ENCODE data around the gene CSRNP2. TPM values are rescaled to one million over a fixed set of nuclear protein-coding genes. Genes with fewer than 3 reads are reported as not detected.

The CSRNP2 gene
- total and polyA plus RNA-seq, 2 donors (not counting 1 experiment from before 2014, with no cell fraction given) = 19.8 to 21.4 TPM

DNA sequence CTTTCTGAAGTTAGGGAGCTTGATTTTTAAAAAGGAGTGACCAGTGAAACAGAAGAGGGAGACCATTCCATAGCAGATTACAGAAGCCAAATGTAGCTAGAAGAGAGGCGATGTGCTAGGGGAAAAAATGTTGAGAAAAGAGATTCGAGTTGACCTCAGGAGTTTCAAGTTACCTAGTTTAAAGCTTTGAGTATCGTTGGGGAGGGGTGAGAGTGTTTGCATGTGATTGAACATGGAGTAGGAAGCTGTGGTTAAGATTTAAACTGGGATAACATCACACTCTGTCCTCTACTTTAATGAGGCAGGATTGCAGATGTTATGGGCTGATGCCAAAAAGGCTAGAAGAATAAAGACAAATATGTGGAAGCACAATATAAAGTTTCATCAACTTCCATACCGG, 31.6 kb downstream of the CSRNP2 start:
- no peaks in the 10 kb centered on the region for H3K27me3 ChIP-seq (ENCODE audit: control insufficient read depth, insufficient read depth, low read length)
- no peak for DNase-seq (ENCODE audit: low read depth in 2 of 2)
- no peaks in the 10 kb centered on the region for H4K20me1 ChIP-seq (ENCODE audit: control insufficient read depth, extremely low read depth, insufficient read depth, low read length)

DNA sequence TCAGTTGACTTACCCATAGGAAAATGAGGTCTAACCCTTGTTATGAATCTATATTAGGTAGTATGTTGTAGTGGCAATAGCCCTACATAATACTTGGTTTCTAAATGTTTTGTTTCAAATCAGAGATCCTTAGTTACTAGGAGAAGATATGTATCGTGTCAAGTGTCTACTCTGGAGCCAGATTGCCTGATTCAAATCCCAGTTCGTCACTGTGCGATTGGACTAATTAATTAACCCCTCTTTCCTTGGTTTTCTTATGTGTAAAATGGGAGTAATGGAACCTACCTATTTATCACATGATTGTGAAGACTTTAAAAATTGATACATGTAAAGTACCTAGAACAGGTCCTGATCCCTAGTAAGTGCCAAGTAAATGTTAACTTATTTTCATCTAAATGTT, 33.9 kb downstream of the CSRNP2 start:
- Histone ChIP-seq H3K4me1 (ENCODE audit: control insufficient read depth, extremely low read depth, insufficient read depth, low read length) (peaks cover 5% of the 10 kb centered on the region), H2AFZ (ENCODE audit: low read length) (no peak overlapping the region), H3K9me3 (ENCODE audit: control insufficient read depth, insufficient read depth, low read depth, low read length) (no peaks in the 10 kb centered on the region), H3K79me2 (ENCODE audit: control insufficient read depth, insufficient read depth, low read length) (peaks cover 17% of the 10 kb centered on the region), H3K27me3 (ENCODE audit: control insufficient read depth, insufficient read depth, low read length) (no peaks in the 10 kb centered on the region), H3K36me3 (ENCODE audit: control insufficient read depth, insufficient read depth, low read length) (peaks cover 3% of the 10 kb centered on the region), H3K9ac (ENCODE audit: insufficient read depth, low read length) (no peak overlapping the region), H4K20me1 (ENCODE audit: control insufficient read depth, extremely low read depth, insufficient read depth, low read length) (no peaks in the 10 kb centered on the region), H3K4me3 (replicated peaks in 1 of 4; ENCODE audit: control extremely low read depth in 1 of 4, insufficient read depth in 1 of 4, low read depth in 3 of 4, low read length in 4 of 4) (peak overlapping the region; percentile 86 to 99 (median 92)), H3K27ac (ENCODE audit: insufficient read depth, low read length) (no peak overlapping the region), H3K4me2 (ENCODE audit: extremely low read depth, insufficient read depth, low read length) (peak overlapping the region; percentile 99)
- TF ChIP-seq EZH2 (IDR thresholded peaks at IDR 0.05; ENCODE audit: low read length, missing control alignments) = no peak
- TF ChIP-seq, protein P1, sequence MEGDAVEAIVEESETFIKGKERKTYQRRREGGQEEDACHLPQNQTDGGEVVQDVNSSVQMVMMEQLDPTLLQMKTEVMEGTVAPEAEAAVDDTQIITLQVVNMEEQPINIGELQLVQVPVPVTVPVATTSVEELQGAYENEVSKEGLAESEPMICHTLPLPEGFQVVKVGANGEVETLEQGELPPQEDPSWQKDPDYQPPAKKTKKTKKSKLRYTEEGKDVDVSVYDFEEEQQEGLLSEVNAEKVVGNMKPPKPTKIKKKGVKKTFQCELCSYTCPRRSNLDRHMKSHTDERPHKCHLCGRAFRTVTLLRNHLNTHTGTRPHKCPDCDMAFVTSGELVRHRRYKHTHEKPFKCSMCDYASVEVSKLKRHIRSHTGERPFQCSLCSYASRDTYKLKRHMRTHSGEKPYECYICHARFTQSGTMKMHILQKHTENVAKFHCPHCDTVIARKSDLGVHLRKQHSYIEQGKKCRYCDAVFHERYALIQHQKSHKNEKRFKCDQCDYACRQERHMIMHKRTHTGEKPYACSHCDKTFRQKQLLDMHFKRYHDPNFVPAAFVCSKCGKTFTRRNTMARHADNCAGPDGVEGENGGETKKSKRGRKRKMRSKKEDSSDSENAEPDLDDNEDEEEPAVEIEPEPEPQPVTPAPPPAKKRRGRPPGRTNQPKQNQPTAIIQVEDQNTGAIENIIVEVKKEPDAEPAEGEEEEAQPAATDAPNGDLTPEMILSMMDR (conservative IDR thresholded peaks at IDR 0.05 in 1 of 2, IDR thresholded peaks at IDR 0.05 in 1 of 2; ENCODE audit: low read depth in 1 of 2, low read length in 2 of 2) = no peak
- DNase-seq (ENCODE audit: low read depth in 2 of 2) = no peak

More for the DNA sequence above, 31.6 kb downstream of the CSRNP2 start:
- H2AFZ ChIP-seq (ENCODE audit: low read length) = no peak overlapping the region
- H3K36me3 ChIP-seq (ENCODE audit: control insufficient read depth, insufficient read depth, low read length) = peaks cover 5% of the 10 kb centered on the region
- no peak overlapping the region for H3K27ac ChIP-seq (ENCODE audit: insufficient read depth, low read length)
- no peak overlapping the region for H3K9ac ChIP-seq (ENCODE audit: insufficient read depth, low read length)
- H3K4me2 ChIP-seq (ENCODE audit: extremely low read depth, insufficient read depth, low read length) = no peak overlapping the region
- peaks cover 17% of the 10 kb centered on the region for H3K79me2 ChIP-seq (ENCODE audit: control insufficient read depth, insufficient read depth, low read length)
- H3K4me1 ChIP-seq (ENCODE audit: control insufficient read depth, extremely low read depth, insufficient read depth, low read length) = peaks cover 5% of the 10 kb centered on the region
- TF ChIP-seq, protein P1 (conservative IDR thresholded peaks at IDR 0.05 in 1 of 2, IDR thresholded peaks at IDR 0.05 in 1 of 2; ENCODE audit: low read depth in 1 of 2, low read length in 2 of 2) = no peak
- H3K4me3 ChIP-seq (replicated peaks in 1 of 4; ENCODE audit: control extremely low read depth in 1 of 4, insufficient read depth in 1 of 4, low read depth in 3 of 4, low read length in 4 of 4) = no peak overlapping the region
- H3K9me3 ChIP-seq (ENCODE audit: control insufficient read depth, insufficient read depth, low read depth, low read length) = no peaks in the 10 kb centered on the region

DNA sequence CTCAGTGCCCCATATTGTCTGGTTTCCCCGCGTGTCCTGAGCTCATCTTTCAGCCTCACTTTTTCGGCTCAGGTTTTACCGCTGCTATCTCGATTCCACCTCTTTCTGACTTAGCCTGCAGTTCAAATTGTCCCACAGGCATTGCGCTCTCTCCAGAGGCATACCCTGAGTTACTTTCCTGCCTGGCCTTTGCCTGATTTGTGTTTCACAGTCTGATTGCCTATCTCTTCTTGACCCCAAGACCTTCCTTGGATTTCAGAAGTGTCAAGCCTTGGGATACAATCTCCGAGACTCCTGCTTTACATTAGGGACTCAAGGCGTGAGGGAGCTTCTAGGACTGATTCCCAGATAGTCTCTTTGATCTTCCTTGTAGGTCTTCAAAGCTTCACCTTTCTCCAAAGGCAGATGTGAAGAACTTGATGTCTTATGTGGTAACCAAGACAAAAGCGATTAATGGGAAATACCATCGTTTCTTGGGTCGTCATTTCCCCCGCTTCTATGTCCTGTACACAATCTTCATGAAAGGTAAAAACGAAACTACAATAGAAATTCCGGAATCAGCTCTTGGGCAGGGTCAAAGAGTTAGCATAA, 34.6 kb downstream of the CSRNP2 start:
- Histone ChIP-seq H3K27ac (ENCODE audit: insufficient read depth, low read length) (peak overlapping the region; percentile 88), H3K9ac (ENCODE audit: insufficient read depth, low read length) (peak overlapping the region; percentile 68)
- DNase-seq (ENCODE audit: low read depth in 2 of 2) = no peak

More for the DNA sequence above, 34.6 kb downstream of the CSRNP2 start:
- TF ChIP-seq EZH2 (IDR thresholded peaks at IDR 0.05; ENCODE audit: low read length, missing control alignments) = no peak
- TF ChIP-seq, protein P1 (conservative IDR thresholded peaks at IDR 0.05 in 1 of 2, IDR thresholded peaks at IDR 0.05 in 1 of 2; ENCODE audit: low read depth in 1 of 2, low read length in 2 of 2) = no peak
- Histone ChIP-seq H3K4me1 (ENCODE audit: control insufficient read depth, extremely low read depth, insufficient read depth, low read length) (peaks cover 5% of the 10 kb centered on the region), H3K79me2 (ENCODE audit: control insufficient read depth, insufficient read depth, low read length) (peaks cover 17% of the 10 kb centered on the region), H3K4me2 (ENCODE audit: extremely low read depth, insufficient read depth, low read length) (peak overlapping the region; percentile 99), H3K9me3 (ENCODE audit: control insufficient read depth, insufficient read depth, low read depth, low read length) (no peaks in the 10 kb centered on the region), H3K36me3 (ENCODE audit: control insufficient read depth, insufficient read depth, low read length) (peaks cover 2% of the 10 kb centered on the region), H2AFZ (ENCODE audit: low read length) (peak overlapping the region; percentile 68), H3K4me3 (replicated peaks in 1 of 4; ENCODE audit: control extremely low read depth in 1 of 4, insufficient read depth in 1 of 4, low read depth in 3 of 4, low read length in 4 of 4) (peak overlapping the region; percentile 86 to 99 (median 92)), H3K27me3 (ENCODE audit: control insufficient read depth, insufficient read depth, low read length) (no peaks in the 10 kb centered on the region), H4K20me1 (ENCODE audit: control insufficient read depth, extremely low read depth, insufficient read depth, low read length) (no peaks in the 10 kb centered on the region)

Data from fibroblast of lung (primary cell).